IPS-18a (cell line): ENCODE data around the gene ANKRD6.

Experiments used
- H3K27ac ChIP-seq: one replicate; pipeline ENCODE4 v1.5.1; 2013; ENCODE audit warnings: low read length
- H3K27me3 ChIP-seq: one replicate; pipeline ENCODE4 v1.6.1; 2013; ENCODE audit warnings: mild to moderate bottlenecking, low read length; ENCODE audit not compliant: control insufficient read depth, insufficient read depth
- H3K36me3 ChIP-seq: one replicate; pipeline ENCODE4 v1.6.1; 2013; ENCODE audit warnings: low read depth, low read length; ENCODE audit not compliant: control insufficient read depth
- H3K4me1 ChIP-seq: one replicate; pipeline ENCODE4 v1.6.1; 2013; ENCODE audit warnings: low read depth, low read length; ENCODE audit not compliant: control insufficient read depth
- H3K4me3 ChIP-seq: one replicate; pipeline ENCODE4 v1.5.1; 2013; ENCODE audit warnings: low read length
- H3K9ac ChIP-seq: one replicate; pipeline ENCODE4 v1.6.1; 2013; ENCODE audit warnings: mild to moderate bottlenecking, low read length, moderate library complexity
- H3K9me3 ChIP-seq: one replicate; pipeline ENCODE4 v1.6.1; 2013; ENCODE audit warnings: low read depth, low read length; ENCODE audit not compliant: control insufficient read depth

ANKRD6 gene

GRCh38 chr6:89642956-89643355 lies 210.0 kb downstream of the ANKRD6 start:
- Histone ChIP-seq H3K36me3 (peaks cover 59% of the 10 kb centered on the region), H3K27me3 (no peaks in the 10 kb centered on the region), H3K9me3 (no peaks in the 10 kb centered on the region), H3K9ac (no peak overlapping the region), H3K4me1 (peaks cover 9% of the 10 kb centered on the region), H3K27ac (no peak overlapping the region), H3K4me3 (no peak overlapping the region)

GRCh38 chr6:89643406-89643805 lies 210.5 kb downstream of the ANKRD6 start:
- Histone ChIP-seq H3K9me3 (no peaks in the 10 kb centered on the region), H3K4me1 (peaks cover 7% of the 10 kb centered on the region), H3K4me3 (no peak overlapping the region), H3K27ac (no peak overlapping the region), H3K27me3 (no peaks in the 10 kb centered on the region), H3K9ac (no peak overlapping the region), H3K36me3 (peaks cover 64% of the 10 kb centered on the region)

- H3K27ac ChIP-seq, result no peak overlapping the region
- H3K36me3 ChIP-seq, result peaks cover 77% of the 10 kb centered on the region
These were observed 211.9 kb downstream of the ANKRD6 start for GRCh38 chr6:89644864-89645263.

GRCh38 chr6:89649682-89650081 lies 216.7 kb downstream of the ANKRD6 start:
- Histone ChIP-seq H3K4me1 (no peaks in the 10 kb centered on the region), H3K4me3 (no peak overlapping the region), H3K27me3 (no peaks in the 10 kb centered on the region), H3K27ac (no peak overlapping the region), H3K9me3 (no peaks in the 10 kb centered on the region), H3K9ac (no peak overlapping the region), H3K36me3 (peaks cover 94% of the 10 kb centered on the region)

More at GRCh38 chr6:89644864-89645263, 211.9 kb downstream of the ANKRD6 start:
- no peaks in the 10 kb centered on the region for H3K27me3 ChIP-seq
- no peaks in the 10 kb centered on the region for H3K9me3 ChIP-seq
- H3K9ac ChIP-seq, result no peak overlapping the region
- H3K4me1 ChIP-seq, result peaks cover under 1% of the 10 kb centered on the region
- no peak overlapping the region for H3K4me3 ChIP-seq

- H3K9ac ChIP-seq, result no peak overlapping the region
- H3K27me3 ChIP-seq, result no peaks in the 10 kb centered on the region
- H3K36me3 ChIP-seq, result peaks cover 94% of the 10 kb centered on the region
- no peaks in the 10 kb centered on the region for H3K4me1 ChIP-seq
- no peaks in the 10 kb centered on the region for H3K9me3 ChIP-seq
- no peak overlapping the region for H3K27ac ChIP-seq
- no peak overlapping the region for H3K4me3 ChIP-seq
These were observed 217.6 kb downstream of the ANKRD6 start for GRCh38 chr6:89650579-89650978.

GRCh38 chr6:89655122-89655521 lies 222.2 kb downstream of the ANKRD6 start:
- Histone ChIP-seq H3K9me3 (no peaks in the 10 kb centered on the region), H3K27ac (no peak overlapping the region), H3K4me3 (no peak overlapping the region), H3K9ac (no peak overlapping the region), H3K4me1 (no peaks in the 10 kb centered on the region), H3K27me3 (no peaks in the 10 kb centered on the region), H3K36me3 (peaks cover 90% of the 10 kb centered on the region)

- no peaks in the 10 kb centered on the region for H3K4me1 ChIP-seq
- H3K36me3 ChIP-seq, result peaks cover 90% of the 10 kb centered on the region
These were observed 224.7 kb downstream of the ANKRD6 start for GRCh38 chr6:89657445-89658158.

GRCh38 chr6:89660981-89661380 lies 228.0 kb downstream of the ANKRD6 start:
- Histone ChIP-seq H3K4me1 (no peaks in the 10 kb centered on the region), H3K27me3 (no peaks in the 10 kb centered on the region), H3K36me3 (peaks cover 89% of the 10 kb centered on the region), H3K27ac (no peak overlapping the region), H3K9me3 (no peaks in the 10 kb centered on the region), H3K9ac (no peak overlapping the region), H3K4me3 (no peak overlapping the region)

More at GRCh38 chr6:89657445-89658158, 224.7 kb downstream of the ANKRD6 start:
- Histone ChIP-seq H3K4me3 (no peak overlapping the region), H3K9me3 (no peaks in the 10 kb centered on the region), H3K27me3 (no peaks in the 10 kb centered on the region), H3K9ac (no peak overlapping the region), H3K27ac (no peak overlapping the region)

GRCh38 chr6:89661559-89661958 lies 228.6 kb downstream of the ANKRD6 start:
- Histone ChIP-seq H3K36me3 (peaks cover 89% of the 10 kb centered on the region), H3K9ac (no peak overlapping the region), H3K4me1 (no peaks in the 10 kb centered on the region), H3K27ac (no peak overlapping the region), H3K4me3 (no peak overlapping the region), H3K27me3 (no peaks in the 10 kb centered on the region), H3K9me3 (no peaks in the 10 kb centered on the region)

GRCh38 chr6:89662659-89663223 lies 229.8 kb downstream of the ANKRD6 start:
- no peaks in the 10 kb centered on the region for H3K9me3 ChIP-seq
- no peaks in the 10 kb centered on the region for H3K27me3 ChIP-seq
- no peak overlapping the region for H3K27ac ChIP-seq
- no peak overlapping the region for H3K9ac ChIP-seq
- no peak overlapping the region for H3K4me3 ChIP-seq
- H3K4me1 ChIP-seq, result peaks cover 5% of the 10 kb centered on the region
- peaks cover 89% of the 10 kb centered on the region for H3K36me3 ChIP-seq

GRCh38 chr6:89667872-89668556 lies 235.1 kb downstream of the ANKRD6 start:
- Histone ChIP-seq H3K9me3 (no peaks in the 10 kb centered on the region), H3K27ac (peak overlapping the region; percentile 33), H3K4me3 (peak overlapping the region; percentile 2), H3K9ac (peak overlapping the region; percentile 2), H3K36me3 (peaks cover 81% of the 10 kb centered on the region), H3K4me1 (peaks cover 23% of the 10 kb centered on the region), H3K27me3 (no peaks in the 10 kb centered on the region)
